ENCODE results near the gene PPP1CA.

The PPP1CA gene

DNA sequence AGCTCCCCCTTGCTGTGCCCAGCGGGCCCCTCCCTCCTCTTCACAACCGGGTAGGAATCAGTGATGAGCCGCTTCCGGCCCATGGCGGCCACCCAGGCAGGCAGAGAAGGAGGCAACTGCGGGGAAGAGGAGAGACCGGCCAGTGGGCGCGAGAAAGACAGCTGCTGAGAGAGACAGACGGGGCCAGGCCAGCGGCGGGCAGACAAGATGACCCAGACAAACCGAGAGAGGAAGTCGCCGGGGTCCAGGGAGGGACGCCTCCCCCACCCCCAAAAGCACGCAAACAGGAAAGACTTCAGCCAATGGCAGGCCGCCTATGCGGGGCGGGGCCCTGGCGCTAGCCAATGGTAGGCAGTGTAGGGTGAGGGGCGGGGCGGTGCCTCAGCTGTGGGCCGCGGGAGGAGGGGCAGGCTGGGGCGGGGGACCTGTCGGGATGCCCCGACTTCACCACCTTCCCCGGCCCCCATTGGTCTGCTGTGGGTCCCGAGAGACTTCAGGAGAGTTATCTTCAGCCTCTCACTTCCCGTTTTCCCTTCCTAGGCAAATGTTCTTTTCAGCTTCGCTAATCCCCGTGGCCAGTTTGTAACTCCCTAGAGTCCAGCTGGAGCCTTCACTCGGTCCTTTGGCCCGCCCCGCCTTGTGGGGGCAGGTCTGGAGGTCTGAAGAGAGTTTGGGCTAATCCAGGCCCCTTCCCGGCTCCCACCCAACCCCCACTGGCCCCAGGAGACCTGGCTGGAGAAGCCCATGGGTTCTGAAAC is 48.2 kb downstream of the PPP1CA start, which contains the start of gene POLD4:
Gene POLD4, minus strand, starts transcription at position 230 of the 758 bp plus-strand sequence. Its CDS starts 147 bp downstream, at position 83.
- H3K36me3 Mint-ChIP-seq (ENCODE audit: low read depth) = no peaks in the 10 kb centered on the region
- H3K4me3 Mint-ChIP-seq = peak within 1 kb of the TSS; percentile 99
- H3K27ac Mint-ChIP-seq = peak within 1 kb of the TSS; percentile 98
- no peaks in the 10 kb centered on the region for H3K9me3 Mint-ChIP-seq
- H3K27me3 Mint-ChIP-seq = no peaks in the 10 kb centered on the region
- peaks cover 75% of the 10 kb centered on the region for H3K4me1 Mint-ChIP-seq (ENCODE audit: low read depth)

DNA sequence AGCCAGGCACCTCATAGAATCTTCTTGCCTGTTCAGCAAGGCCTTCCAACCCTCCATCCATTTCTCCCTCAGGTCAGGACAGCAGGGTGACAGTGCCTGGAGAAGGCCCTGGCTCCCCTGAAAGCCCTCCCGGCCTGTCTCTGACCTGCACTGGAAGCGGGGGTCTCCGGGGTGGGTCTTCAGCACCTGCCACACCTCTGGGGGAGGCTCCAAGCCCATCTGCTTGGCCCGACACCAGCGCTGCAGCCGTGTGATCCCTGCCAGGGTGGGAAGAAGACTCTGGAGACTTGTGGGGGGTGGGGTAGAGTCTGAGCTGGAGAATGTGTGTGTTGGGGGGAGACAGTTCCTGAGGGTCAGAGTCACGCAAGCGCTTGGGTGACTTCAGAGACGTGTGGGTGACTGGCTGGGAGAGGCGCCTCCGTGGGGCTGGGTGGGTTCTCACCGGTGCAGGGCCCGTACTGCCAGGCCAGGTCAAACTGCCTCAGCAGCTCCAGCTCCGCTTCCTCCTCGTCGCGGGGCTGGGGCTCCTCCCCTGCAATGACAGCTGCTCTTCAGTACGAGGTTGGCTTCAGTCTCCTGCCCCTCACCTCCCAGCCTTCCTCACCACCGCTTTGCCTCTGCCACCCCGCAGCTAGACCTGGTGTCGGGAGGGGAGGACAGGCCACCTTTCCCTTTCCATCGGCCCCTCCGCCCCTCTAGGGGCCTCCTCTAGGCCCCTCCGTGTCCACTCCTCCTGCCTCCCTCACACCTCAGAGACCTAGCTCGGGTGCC is 48.9 kb downstream of the PPP1CA start:
- H3K27ac Mint-ChIP-seq = peak overlapping the region; percentile 98
- peaks cover 75% of the 10 kb centered on the region for H3K4me1 Mint-ChIP-seq (ENCODE audit: low read depth)
- no peaks in the 10 kb centered on the region for H3K27me3 Mint-ChIP-seq

DNA sequence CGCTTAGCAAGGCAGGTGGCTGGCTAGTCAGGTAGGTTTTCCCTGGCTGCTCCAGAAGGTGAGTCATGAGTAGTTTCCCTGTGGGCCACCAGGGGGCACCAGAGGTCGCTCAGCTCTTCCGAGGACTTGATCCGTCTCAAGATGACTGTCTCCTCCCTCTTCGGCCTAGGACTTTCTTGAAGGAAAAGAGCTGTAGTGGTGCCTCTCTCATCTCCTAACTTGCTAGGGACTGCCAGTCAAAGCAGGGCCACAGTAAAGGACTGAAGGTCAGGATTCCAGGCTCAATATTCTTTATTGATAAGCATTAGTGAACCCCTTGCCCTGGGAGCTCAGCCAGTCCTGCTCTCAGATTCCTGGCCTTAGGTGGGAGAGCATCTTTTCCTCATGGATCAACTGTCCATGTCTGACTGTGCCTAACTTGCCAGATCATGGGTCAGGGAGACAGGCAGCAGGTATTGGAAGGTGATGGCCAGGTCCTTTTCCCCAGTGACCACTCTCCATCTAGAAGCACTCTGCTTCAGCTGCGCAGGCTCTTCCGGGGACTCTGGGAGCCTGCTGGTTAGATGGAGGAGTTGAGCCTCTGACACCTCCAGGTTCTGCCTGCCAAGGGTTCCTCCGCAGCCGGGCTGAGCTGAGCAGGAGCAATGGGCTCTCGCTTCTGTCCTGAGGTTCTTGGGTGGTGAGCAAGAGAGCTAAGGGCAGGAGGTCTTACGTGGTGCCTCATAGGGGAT is 50.2 kb downstream of the PPP1CA start:
- H3K36me3 Mint-ChIP-seq (ENCODE audit: low read depth) = no peaks in the 10 kb centered on the region
- H3K27ac Mint-ChIP-seq = peak overlapping the region; percentile 70
- peak overlapping the region; percentile 34 for H3K4me3 Mint-ChIP-seq
- H3K4me1 Mint-ChIP-seq (ENCODE audit: low read depth) = peaks cover 70% of the 10 kb centered on the region
- no peaks in the 10 kb centered on the region for H3K27me3 Mint-ChIP-seq
- no peaks in the 10 kb centered on the region for H3K9me3 Mint-ChIP-seq

More for the DNA sequence above, 48.9 kb downstream of the PPP1CA start:
- H3K9me3 Mint-ChIP-seq = no peaks in the 10 kb centered on the region
- no peaks in the 10 kb centered on the region for H3K36me3 Mint-ChIP-seq (ENCODE audit: low read depth)
- peak overlapping the region; percentile 99 for H3K4me3 Mint-ChIP-seq

DNA sequence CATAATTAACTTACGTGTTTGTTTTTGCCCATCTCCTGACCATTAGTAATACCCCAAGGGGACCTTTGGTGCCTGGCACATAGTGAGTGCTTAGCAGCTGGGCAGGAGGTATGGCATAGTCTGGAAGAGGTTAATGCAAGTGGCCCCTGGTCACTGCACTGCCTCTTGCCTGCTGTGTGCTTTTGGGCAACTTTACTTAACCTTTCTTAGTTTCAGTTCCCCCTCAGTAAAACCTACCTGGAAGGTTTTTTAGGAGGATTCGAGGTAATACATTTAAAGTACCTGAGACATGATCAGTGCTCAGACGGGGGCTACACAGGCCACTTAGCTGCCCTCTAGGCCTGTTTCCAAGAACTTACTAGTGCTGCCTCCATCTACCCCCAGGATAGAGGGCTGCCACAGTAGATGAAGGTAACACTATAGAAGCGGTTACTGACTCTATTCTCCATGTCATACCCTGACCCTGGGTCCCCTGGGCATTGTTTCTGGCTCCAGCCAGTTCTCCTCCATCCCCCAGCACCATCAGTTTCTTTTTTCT is 51.7 kb downstream of the PPP1CA start:
- H3K4me1 Mint-ChIP-seq (ENCODE audit: low read depth) = peaks cover 73% of the 10 kb centered on the region
- H3K27me3 Mint-ChIP-seq = no peaks in the 10 kb centered on the region
- no peak overlapping the region for H3K4me3 Mint-ChIP-seq
- no peak overlapping the region for H3K27ac Mint-ChIP-seq
- no peaks in the 10 kb centered on the region for H3K36me3 Mint-ChIP-seq (ENCODE audit: low read depth)
- no peaks in the 10 kb centered on the region for H3K9me3 Mint-ChIP-seq

DNA sequence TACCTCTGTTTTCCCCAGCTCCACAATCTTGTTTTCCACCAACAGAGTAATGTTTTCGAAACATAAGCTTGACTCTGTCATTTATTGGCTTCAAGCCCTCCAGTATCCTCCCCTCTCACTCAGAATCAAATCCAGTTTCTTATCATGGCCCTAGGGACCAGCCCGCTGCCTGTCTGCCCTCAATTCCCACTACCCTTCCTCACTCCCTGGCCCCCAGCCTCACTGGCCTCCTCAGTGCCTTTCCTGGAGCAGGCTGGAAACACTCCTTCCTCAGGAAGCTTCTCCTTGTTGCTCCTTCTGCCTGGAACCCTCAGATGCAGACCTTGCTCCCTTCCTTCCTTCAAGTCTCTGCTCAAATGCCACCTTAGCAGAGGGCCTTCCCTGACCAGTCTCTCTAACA is 52.2 kb downstream of the PPP1CA start:
- Mint-ChIP-seq H3K4me1 (ENCODE audit: low read depth) (peaks cover 73% of the 10 kb centered on the region), H3K36me3 (ENCODE audit: low read depth) (no peaks in the 10 kb centered on the region), H3K27me3 (no peaks in the 10 kb centered on the region), H3K4me3 (no peak overlapping the region), H3K9me3 (no peaks in the 10 kb centered on the region), H3K27ac (no peak overlapping the region)

DNA sequence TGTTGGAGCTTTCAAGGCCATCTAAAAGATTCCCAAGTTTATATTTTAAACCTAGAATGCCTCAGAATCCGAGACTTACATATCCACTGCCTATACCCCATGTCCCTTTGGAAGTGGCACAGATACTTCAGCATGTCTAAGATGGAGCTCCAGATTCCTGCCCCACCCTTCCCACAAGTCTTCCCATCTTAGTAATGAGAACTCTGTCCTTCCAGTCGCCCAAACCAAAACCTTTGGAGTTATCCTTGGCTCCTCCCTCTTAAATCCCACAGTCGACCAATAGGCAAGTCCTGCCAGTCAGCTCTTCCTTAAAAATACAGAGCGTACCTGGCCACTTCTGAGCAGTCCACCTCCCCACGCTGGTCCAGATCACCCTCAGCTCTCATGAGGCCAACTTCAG is 52.6 kb downstream of the PPP1CA start:
- no peak overlapping the region for H3K4me3 Mint-ChIP-seq
- no peaks in the 10 kb centered on the region for H3K36me3 Mint-ChIP-seq (ENCODE audit: low read depth)
- H3K4me1 Mint-ChIP-seq (ENCODE audit: low read depth) = peaks cover 73% of the 10 kb centered on the region
- H3K27me3 Mint-ChIP-seq = no peaks in the 10 kb centered on the region
- H3K27ac Mint-ChIP-seq = no peak overlapping the region
- H3K9me3 Mint-ChIP-seq = no peaks in the 10 kb centered on the region
